Fibroblast of lung (primary cell): ENCODE measurements around the gene NTRK2. TPM values are rescaled to one million over a fixed set of nuclear protein-coding genes. Genes with fewer than 3 reads are reported as not detected.

Source experiments
- DNase-seq, 2 donors: peaks; one replicate each; pipeline versions ENCODE4 v3.0.0 to v3.0.0-alpha.2; 2010; ENCODE audit warnings: low read depth in 2 of 2
- H2AFZ ChIP-seq: 2 replicates; pipeline ENCODE4 v1.5.1; 2012; ENCODE audit warnings: low read length, control low read depth, inconsistent platforms
- H3K27ac ChIP-seq: 2 replicates; pipeline ENCODE4 v1.5.1; 2011; ENCODE audit warnings: low read length, control low read depth; ENCODE audit not compliant: insufficient read depth
- H3K27me3 ChIP-seq: 2 replicates; pipeline ENCODE4 v1.5.1; 2011; ENCODE audit warnings: mild to moderate bottlenecking, low read length; ENCODE audit not compliant: control insufficient read depth, insufficient read depth
- H3K36me3 ChIP-seq: 2 replicates; pipeline ENCODE4 v1.5.1; 2011; ENCODE audit warnings: low read length; ENCODE audit not compliant: control insufficient read depth, insufficient read depth
- H3K4me1 ChIP-seq: 2 replicates; pipeline ENCODE4 v1.5.1; 2011; ENCODE audit warnings: low read length; ENCODE audit not compliant: control insufficient read depth, insufficient read depth; ENCODE audit errors: extremely low read depth
- H3K4me2 ChIP-seq: 2 replicates; pipeline ENCODE4 v1.5.1; 2011; ENCODE audit warnings: low read length, control low read depth; ENCODE audit not compliant: insufficient read depth; ENCODE audit errors: extremely low read depth
- H3K4me3 ChIP-seq, 4 experiments: fragments of 200-600 bp in 1 of 4; sonication (generic) in 1 of 4; replicated peaks in 1 of 4; 2 replicates each; pipeline ENCODE4 v1.5.1; 2011 to 2016; ENCODE audit warnings: low read length in 4 of 4, low read depth in 3 of 4, mild to moderate bottlenecking in 3 of 4, control low read depth in 2 of 4, inconsistent platforms in 1 of 4, mixed read lengths in 1 of 4; ENCODE audit not compliant: insufficient read depth in 1 of 4; ENCODE audit errors: control extremely low read depth in 1 of 4
- H3K79me2 ChIP-seq: 2 replicates; pipeline ENCODE4 v1.5.1; 2012; ENCODE audit warnings: mild to moderate bottlenecking, low read length, inconsistent platforms; ENCODE audit not compliant: control insufficient read depth, insufficient read depth
- H3K9ac ChIP-seq: 2 replicates; pipeline ENCODE4 v1.5.1; 2011; ENCODE audit warnings: mild to moderate bottlenecking, low read length, control low read depth; ENCODE audit not compliant: insufficient read depth
- H3K9me3 ChIP-seq: 2 replicates; pipeline ENCODE4 v1.5.1; 2012; ENCODE audit warnings: low read depth, low read length; ENCODE audit not compliant: control insufficient read depth, insufficient read depth
- H4K20me1 ChIP-seq: 2 replicates; pipeline ENCODE4 v1.5.1; 2011; ENCODE audit warnings: low read length; ENCODE audit not compliant: control insufficient read depth, insufficient read depth; ENCODE audit errors: extremely low read depth
- EZH2 ChIP-seq: IDR thresholded peaks from 2 replicates; pipeline ENCODE4 v1.5.1; 2012; ENCODE audit warnings: low read length, control low read depth, mild to moderate bottlenecking; ENCODE audit errors: missing control alignments
- polyA plus RNA-seq, 2 donors: library from polyadenylated mRNA; depleted of rRNA in 1 of 2; stranded (reverse) in 1 of 2; unstranded in 1 of 2; fragments of >200 nt; gene quantifications; 2 replicates each; pipeline ENCODE4 v1.2.1, GENCODE V29; 2011 to 2012; ENCODE audit warnings: missing spikeins in 1 of 2
- total RNA-seq: library from RNA; depleted of rRNA; stranded (reverse); fragments of >200 nt; gene quantifications from 2 replicates; pipeline ENCODE4 v1.2.1, GENCODE V29; 2014
- TF ChIP-seq, protein P1 (sequence below), 2 donors: IDR thresholded peaks in 1 of 2; conservative IDR thresholded peaks in 1 of 2; 1 replicate in 1 of 2; 2 replicates in 1 of 2; pipeline ENCODE4 v1.5.1; 2011 to 2012; ENCODE audit warnings: low read length in 2 of 2, control low read depth in 1 of 2, inconsistent platforms in 1 of 2, low read depth in 1 of 2, mild to moderate bottlenecking in 1 of 2

The NTRK2 gene
- total and polyA plus RNA-seq, 2 donors (not counting 1 experiment from before 2014, with no cell fraction given): 0.66 to 1.1 TPM

DNA sequence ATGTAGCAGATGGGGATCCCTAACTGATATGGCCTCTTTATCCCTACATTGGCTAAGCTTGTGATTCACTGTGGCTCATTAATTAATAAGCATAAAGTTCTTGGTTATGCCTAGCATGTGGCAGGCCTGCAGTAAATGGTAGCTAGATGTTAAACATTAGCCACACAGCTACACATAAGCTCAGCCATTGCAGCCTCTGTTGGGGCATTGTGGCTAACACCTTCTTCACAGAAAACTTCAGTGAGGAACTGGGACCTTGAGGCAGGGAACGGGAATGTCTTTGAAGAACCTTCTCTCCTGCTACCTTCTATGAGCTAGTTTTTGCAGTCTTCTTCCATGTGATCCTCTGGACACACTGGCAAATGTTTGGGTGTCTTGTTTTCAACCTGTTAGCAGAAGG is 338.2 kb downstream of the NTRK2 start:
- no peaks in the 10 kb centered on the region for H4K20me1 ChIP-seq
- no peaks in the 10 kb centered on the region for H3K79me2 ChIP-seq
- no peak overlapping the region for H3K9ac ChIP-seq
- H2AFZ ChIP-seq: no peak overlapping the region
- H3K9me3 ChIP-seq: no peaks in the 10 kb centered on the region
- no peak for DNase-seq
- no peak overlapping the region for H3K4me2 ChIP-seq
- H3K36me3 ChIP-seq: no peaks in the 10 kb centered on the region
- TF ChIP-seq, protein P1, sequence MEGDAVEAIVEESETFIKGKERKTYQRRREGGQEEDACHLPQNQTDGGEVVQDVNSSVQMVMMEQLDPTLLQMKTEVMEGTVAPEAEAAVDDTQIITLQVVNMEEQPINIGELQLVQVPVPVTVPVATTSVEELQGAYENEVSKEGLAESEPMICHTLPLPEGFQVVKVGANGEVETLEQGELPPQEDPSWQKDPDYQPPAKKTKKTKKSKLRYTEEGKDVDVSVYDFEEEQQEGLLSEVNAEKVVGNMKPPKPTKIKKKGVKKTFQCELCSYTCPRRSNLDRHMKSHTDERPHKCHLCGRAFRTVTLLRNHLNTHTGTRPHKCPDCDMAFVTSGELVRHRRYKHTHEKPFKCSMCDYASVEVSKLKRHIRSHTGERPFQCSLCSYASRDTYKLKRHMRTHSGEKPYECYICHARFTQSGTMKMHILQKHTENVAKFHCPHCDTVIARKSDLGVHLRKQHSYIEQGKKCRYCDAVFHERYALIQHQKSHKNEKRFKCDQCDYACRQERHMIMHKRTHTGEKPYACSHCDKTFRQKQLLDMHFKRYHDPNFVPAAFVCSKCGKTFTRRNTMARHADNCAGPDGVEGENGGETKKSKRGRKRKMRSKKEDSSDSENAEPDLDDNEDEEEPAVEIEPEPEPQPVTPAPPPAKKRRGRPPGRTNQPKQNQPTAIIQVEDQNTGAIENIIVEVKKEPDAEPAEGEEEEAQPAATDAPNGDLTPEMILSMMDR (conservative IDR thresholded peaks at IDR 0.05 in 1 of 2, IDR thresholded peaks at IDR 0.05 in 1 of 2; ENCODE audit: low read depth in 1 of 2, low read length in 2 of 2): no peak
- no peak for TF ChIP-seq EZH2
- no peaks in the 10 kb centered on the region for H3K27me3 ChIP-seq
- H3K27ac ChIP-seq: no peak overlapping the region
- no peak overlapping the region for H3K4me3 ChIP-seq
- H3K4me1 ChIP-seq: no peaks in the 10 kb centered on the region

DNA sequence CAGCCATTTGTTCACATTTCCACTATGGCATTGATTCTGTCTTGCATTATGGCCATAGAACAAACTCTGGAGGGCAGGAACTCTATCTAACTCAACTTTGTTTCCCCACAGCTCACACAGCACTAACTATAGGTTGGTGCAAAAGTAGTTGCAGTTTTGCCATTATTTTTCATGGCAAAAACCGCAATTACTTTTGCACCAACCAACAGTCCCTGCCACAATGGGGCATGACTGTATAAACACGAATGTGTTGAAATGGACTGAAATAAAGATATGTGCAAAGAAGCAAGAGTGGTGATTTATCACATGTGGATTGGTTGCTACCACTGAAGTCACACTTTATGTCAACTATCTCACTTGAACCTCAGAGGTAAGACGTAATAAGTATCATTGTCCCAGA is 338.7 kb downstream of the NTRK2 start:
- DNase-seq: no peak
- Histone ChIP-seq H3K4me2 (no peak overlapping the region), H3K4me3 (no peak overlapping the region), H3K27me3 (no peaks in the 10 kb centered on the region), H4K20me1 (no peaks in the 10 kb centered on the region), H3K36me3 (no peaks in the 10 kb centered on the region), H3K27ac (no peak overlapping the region), H3K9ac (no peak overlapping the region), H2AFZ (no peak overlapping the region), H3K79me2 (no peaks in the 10 kb centered on the region), H3K9me3 (no peaks in the 10 kb centered on the region), H3K4me1 (no peaks in the 10 kb centered on the region)
- TF ChIP-seq, protein P1 (conservative IDR thresholded peaks at IDR 0.05 in 1 of 2, IDR thresholded peaks at IDR 0.05 in 1 of 2; ENCODE audit: low read depth in 1 of 2, low read length in 2 of 2): no peak
- TF ChIP-seq EZH2: no peak

DNA sequence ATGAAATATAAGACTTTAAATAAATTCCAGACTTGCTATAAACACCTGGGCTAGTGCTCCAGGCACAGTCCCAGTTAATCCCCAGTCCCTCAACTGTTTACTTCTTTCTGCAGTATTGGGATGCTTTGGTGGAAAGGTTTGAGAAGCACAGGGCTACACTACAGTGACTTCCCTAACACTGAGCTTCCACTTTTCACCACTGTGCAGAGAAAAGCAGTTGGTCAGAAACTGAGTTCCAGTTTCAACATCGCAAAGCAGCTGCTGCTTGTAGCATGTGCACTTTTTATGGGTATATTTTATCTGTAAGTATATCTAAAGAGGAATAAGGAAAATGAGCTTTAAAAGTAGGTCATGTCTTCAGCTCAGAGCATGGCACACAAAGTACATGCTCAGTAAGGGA is 339.7 kb downstream of the NTRK2 start:
- no peaks in the 10 kb centered on the region for H3K27me3 ChIP-seq
- H3K4me3 ChIP-seq: no peak overlapping the region
- DNase-seq: no peak
- H3K4me2 ChIP-seq: no peak overlapping the region
- no peaks in the 10 kb centered on the region for H3K36me3 ChIP-seq
- TF ChIP-seq, protein P1 (conservative IDR thresholded peaks at IDR 0.05 in 1 of 2, IDR thresholded peaks at IDR 0.05 in 1 of 2; ENCODE audit: low read depth in 1 of 2, low read length in 2 of 2): no peak
- no peak for TF ChIP-seq EZH2
- H3K9me3 ChIP-seq: no peaks in the 10 kb centered on the region
- H3K4me1 ChIP-seq: no peaks in the 10 kb centered on the region
- no peaks in the 10 kb centered on the region for H3K79me2 ChIP-seq
- no peaks in the 10 kb centered on the region for H4K20me1 ChIP-seq
- H2AFZ ChIP-seq: no peak overlapping the region
- H3K9ac ChIP-seq: no peak overlapping the region
- no peak overlapping the region for H3K27ac ChIP-seq
